Right atrium auricular region (tissue), 2 donors: ENCODE data around the gene ABCC12. TPM values are rescaled to one million over a fixed set of nuclear protein-coding genes. Genes with fewer than 3 reads are reported as not detected.

Experiments used
- DNase-seq: peaks from one replicate; pipeline ENCODE4 v3.0.0-alpha.2; 2019; ENCODE audit warnings: low spot score
- H3K27ac ChIP-seq, 2 donors: fragments of 200-600 bp; sonication (generic); 1 replicate in 1 of 2; 2 replicates in 1 of 2; pipeline ENCODE4 v1.5.1; 2016 to 2019
- H3K27me3 ChIP-seq, 2 donors: fragments of 200-600 bp; sonication (generic); one replicate each; pipeline versions ENCODE4 v1.5.1 to v1.6.0; 2017 to 2019
- H3K36me3 ChIP-seq: fragments of 200-600 bp; sonication (generic); one replicate; pipeline ENCODE4 v1.5.1; 2016
- H3K4me1 ChIP-seq, 2 donors: fragments of 200-600 bp; sonication (generic); one replicate each; pipeline versions ENCODE4 v1.5.1 to v1.6.0; 2017 to 2019
- H3K4me3 ChIP-seq, 2 donors: fragments of 200-600 bp; sonication (generic); 1 replicate in 1 of 2; 2 replicates in 1 of 2; pipeline ENCODE4 v1.5.1; 2017 to 2019; ENCODE audit warnings: mild to moderate bottlenecking in 1 of 2, moderate library complexity in 1 of 2
- H3K9me3 ChIP-seq, 2 donors: fragments of 200-600 bp; sonication (generic); one replicate each; pipeline ENCODE4 v1.5.1; 2019
- CTCF ChIP-seq, 2 donors: fragments of 200-600 bp; sonication (generic); IDR thresholded peaks; one replicate each; pipeline ENCODE4 v1.5.1; 2019; ENCODE audit warnings: antibody characterized with exemption in 2 of 2
- total RNA-seq, 2 donors: library from RNA; depleted of rRNA; stranded (reverse); fragments of >200 nt; gene quantifications; one replicate each; pipeline ENCODE4 v1.1.0, GENCODE V29; 2016

Gene ABCC12
- total RNA-seq, 2 donors from 2014 or later, result not detected

DNA sequence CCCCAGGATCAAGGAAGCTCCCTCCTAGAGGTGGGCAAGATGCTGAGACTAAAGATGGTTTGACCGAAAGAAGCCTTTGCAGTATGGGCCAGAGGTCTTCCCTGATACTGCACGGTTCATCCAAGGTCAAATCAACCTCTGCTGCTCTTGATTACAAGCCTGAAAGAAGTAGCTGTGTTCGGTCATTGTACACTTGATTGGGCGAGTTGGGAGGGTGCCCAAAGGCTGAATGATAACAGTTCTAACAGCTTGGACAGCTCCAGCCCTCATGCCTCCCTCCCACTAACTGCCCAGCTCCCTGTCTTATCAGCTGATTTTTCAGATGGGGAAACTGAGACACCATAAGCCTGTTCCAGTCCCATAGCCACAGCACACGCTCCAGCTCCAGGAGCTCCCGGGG lies 42.8 kb downstream of the ABCC12 start:
- Histone ChIP-seq H3K27ac (no peak overlapping the region), H3K4me1 (no peaks in the 10 kb centered on the region), H3K4me3 (no peak overlapping the region), H3K27me3 (no peaks in the 10 kb centered on the region), H3K9me3 (no peaks in the 10 kb centered on the region), H3K36me3 (no peaks in the 10 kb centered on the region)
- TF ChIP-seq CTCF (IDR thresholded peaks at IDR 0.05), result no peak
- DNase-seq, result no peak

- no peaks in the 10 kb centered on the region for H3K27me3 ChIP-seq
- no peak overlapping the region for H3K4me3 ChIP-seq
- TF ChIP-seq CTCF (IDR thresholded peaks at IDR 0.05), result no peak
- no peaks in the 10 kb centered on the region for H3K9me3 ChIP-seq
- H3K27ac ChIP-seq, result no peak overlapping the region
- no peak for DNase-seq
- H3K4me1 ChIP-seq, result no peaks in the 10 kb centered on the region
- no peaks in the 10 kb centered on the region for H3K36me3 ChIP-seq
These were observed 43.2 kb downstream of the ABCC12 start for GRCh38 chr16:48112600-48112999.

DNA sequence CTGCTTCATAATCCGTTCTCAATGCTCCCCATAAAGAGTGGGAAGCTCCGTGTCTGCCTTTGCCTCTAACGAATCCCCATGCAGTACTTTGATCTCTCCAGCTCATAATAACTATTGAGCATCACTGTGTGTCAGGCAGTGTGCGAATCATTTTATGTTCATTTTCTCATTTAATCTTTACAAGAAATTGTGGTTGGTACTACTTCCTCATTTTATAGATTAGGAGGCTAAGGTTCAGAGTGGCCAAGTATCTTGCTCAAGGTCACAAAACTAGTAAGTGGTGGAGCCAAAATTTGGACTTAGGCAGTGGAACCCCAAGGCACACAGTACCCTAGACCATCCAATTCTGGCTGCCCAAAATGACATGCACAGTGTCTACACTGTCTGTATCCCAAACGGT lies 44.8 kb downstream of the ABCC12 start:
- DNase-seq, result no peak
- no peaks in the 10 kb centered on the region for H3K27me3 ChIP-seq
- TF ChIP-seq CTCF (IDR thresholded peaks at IDR 0.05), result no peak
- H3K4me3 ChIP-seq, result no peak overlapping the region
- no peaks in the 10 kb centered on the region for H3K36me3 ChIP-seq
- H3K4me1 ChIP-seq, result no peaks in the 10 kb centered on the region
- no peak overlapping the region for H3K27ac ChIP-seq
- H3K9me3 ChIP-seq, result no peaks in the 10 kb centered on the region

DNA sequence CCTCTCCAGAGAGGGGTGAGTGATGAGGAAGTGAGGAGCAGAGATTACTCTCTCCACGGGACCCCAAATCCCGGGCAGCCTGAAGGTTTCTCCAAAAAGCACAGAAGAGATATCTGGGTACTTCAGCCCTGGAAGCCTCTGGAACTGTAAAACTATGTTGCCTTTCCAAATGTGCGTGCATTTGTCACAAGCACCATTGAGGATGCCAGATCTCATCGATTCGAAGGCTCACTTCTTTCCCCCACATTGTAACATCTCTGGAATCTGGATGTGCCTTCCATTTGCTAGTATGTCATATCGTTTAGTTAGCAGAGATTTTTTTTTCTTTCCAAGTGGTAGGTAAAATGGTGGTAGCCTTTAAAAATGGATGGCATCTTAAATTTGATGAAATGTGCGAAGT lies 45.8 kb downstream of the ABCC12 start:
- H3K9me3 ChIP-seq, result no peaks in the 10 kb centered on the region
- H3K27me3 ChIP-seq, result no peaks in the 10 kb centered on the region
- H3K4me3 ChIP-seq, result no peak overlapping the region
- no peak overlapping the region for H3K27ac ChIP-seq
- no peaks in the 10 kb centered on the region for H3K36me3 ChIP-seq
- no peak for TF ChIP-seq CTCF (IDR thresholded peaks at IDR 0.05)
- no peaks in the 10 kb centered on the region for H3K4me1 ChIP-seq
- DNase-seq, result no peak

DNA sequence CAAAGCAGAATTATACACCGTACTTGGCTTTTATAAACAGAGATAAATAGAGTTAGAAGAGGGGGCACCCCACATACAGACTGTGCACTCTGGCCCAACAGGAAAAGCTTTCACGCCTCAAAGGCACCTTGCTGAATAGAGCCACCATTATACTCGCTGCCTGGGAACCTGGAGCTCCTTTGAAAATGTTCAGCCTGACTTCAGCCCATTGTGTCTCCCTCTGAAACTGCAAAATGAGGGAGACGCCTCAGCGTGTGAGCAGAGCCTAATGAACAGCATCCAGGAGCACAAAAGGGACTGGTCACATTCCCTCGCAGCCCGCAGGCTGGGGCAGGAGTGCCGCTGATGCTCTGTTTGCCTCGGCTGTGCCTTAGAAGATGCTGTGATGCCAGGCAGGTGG lies 46.3 kb downstream of the ABCC12 start:
- no peak for TF ChIP-seq CTCF (IDR thresholded peaks at IDR 0.05)
- Histone ChIP-seq H3K9me3 (no peaks in the 10 kb centered on the region), H3K36me3 (no peaks in the 10 kb centered on the region), H3K4me1 (no peaks in the 10 kb centered on the region), H3K27ac (no peak overlapping the region), H3K27me3 (no peaks in the 10 kb centered on the region), H3K4me3 (no peak overlapping the region)
- DNase-seq, result no peak

DNA sequence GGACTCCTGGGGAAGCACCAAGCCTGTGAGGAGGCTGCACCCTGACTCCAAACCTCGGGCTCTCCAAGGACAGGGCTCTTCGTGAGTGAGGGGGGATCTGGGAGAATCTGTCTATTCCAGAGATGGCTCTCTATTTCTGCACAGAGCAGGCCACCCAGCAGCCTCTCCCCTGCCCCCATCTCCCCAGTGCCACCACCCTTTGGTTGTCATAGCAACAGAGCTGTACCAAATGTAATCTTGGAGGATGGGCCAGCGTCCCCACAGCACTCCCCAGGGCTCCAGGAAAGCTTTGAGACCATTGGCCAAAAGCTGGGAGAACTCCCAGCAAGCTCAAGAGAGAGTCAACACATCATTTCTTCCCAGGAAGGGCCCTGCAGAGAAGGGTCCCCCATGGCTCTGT lies 49.3 kb downstream of the ABCC12 start:
- no peak for TF ChIP-seq CTCF (IDR thresholded peaks at IDR 0.05)
- no peaks in the 10 kb centered on the region for H3K36me3 ChIP-seq
- H3K4me1 ChIP-seq, result peaks cover 0 to 7% of the 10 kb centered on the region in 2 donors
- DNase-seq, result no peak
- no peaks in the 10 kb centered on the region for H3K27me3 ChIP-seq
- no peak overlapping the region for H3K4me3 ChIP-seq
- H3K9me3 ChIP-seq, result no peaks in the 10 kb centered on the region
- H3K27ac ChIP-seq, result no peak overlapping the region
